Glutamatergic neuron (in vitro differentiated cells): ENCODE results near the gene TMOD4. TPM values are rescaled to one million over a fixed set of nuclear protein-coding genes. Genes with fewer than 3 reads are reported as not detected.
"Not testable (repeated sequence)": the region's sequence is repeated elsewhere in the genome, so short reads cannot be mapped to it uniquely, and the experiment has no call there.

Experiments
- DNase-seq: peaks from one replicate; pipeline ENCODE4 v3.0.0; 2022
- H3K27ac Mint-ChIP-seq: one replicate; pipeline ENCODE4 v1.8.0; 2020; ENCODE audit warnings: mild to moderate bottlenecking, mixed read lengths, inconsistent platforms; ENCODE audit not compliant: unreplicated experiment
- H3K27me3 Mint-ChIP-seq: one replicate; pipeline ENCODE4 v1.8.0; 2020; ENCODE audit warnings: mild to moderate bottlenecking, moderate library complexity, mixed read lengths, inconsistent platforms; ENCODE audit not compliant: unreplicated experiment
- H3K36me3 Mint-ChIP-seq: one replicate; pipeline ENCODE4 v1.8.0; 2020; ENCODE audit warnings: mild to moderate bottlenecking, mixed read lengths, inconsistent platforms; ENCODE audit not compliant: unreplicated experiment
- H3K4me1 Mint-ChIP-seq: one replicate; pipeline ENCODE4 v1.8.0; 2020; ENCODE audit warnings: mild to moderate bottlenecking, low read depth, mixed read lengths, inconsistent platforms; ENCODE audit not compliant: unreplicated experiment
- H3K4me3 Mint-ChIP-seq: one replicate; pipeline ENCODE4 v1.8.0; 2020; ENCODE audit warnings: mild to moderate bottlenecking, mixed read lengths, inconsistent platforms; ENCODE audit not compliant: unreplicated experiment
- H3K9me3 Mint-ChIP-seq: one replicate; pipeline ENCODE4 v1.8.0; 2020; ENCODE audit warnings: mild to moderate bottlenecking, moderate library complexity, mixed read lengths, inconsistent platforms; ENCODE audit not compliant: unreplicated experiment
- total RNA-seq: library from RNA; stranded (reverse); fragmentation: NEBNext Ultra II Directional; extraction: Animal tissue kit (Norgen Biotek cat#: 25700); gene quantifications from one replicate; pipeline ENCODE4 v1.2.1, GENCODE V29; 2021; ENCODE audit not compliant: unreplicated experiment
- TF ChIP-seq, protein P1 (sequence below): fragments of 200-600 bp; sonication (generic); IDR thresholded peaks from one replicate; pipeline ENCODE4 v1.5.0; 2021; ENCODE audit not compliant: partially characterized antibody, unreplicated experiment

The TMOD4 gene
- total RNA-seq, 1 donor from 2014 or later: 0.76 TPM

GRCh38 chr1:151189637-151190445 is 14.1 kb upstream of the TMOD4 start, which contains the start of gene VPS72:
TSS of gene VPS72 (minus strand) at chr1:151190197. CDS start at chr1:151190121, 76 bp downstream.
- H3K27ac Mint-ChIP-seq: peak within 1 kb of the TSS; percentile 100

GRCh38 chr1:151188667-151189066 is 12.9 kb upstream of the TMOD4 start:
- H3K27me3 Mint-ChIP-seq, H3K4me1 Mint-ChIP-seq, H3K9me3 Mint-ChIP-seq, DNase-seq, H3K36me3 Mint-ChIP-seq: not testable (repeated sequence)
- H3K4me3 Mint-ChIP-seq: peak overlapping the region; percentile 100
- H3K27ac Mint-ChIP-seq: peak overlapping the region; percentile 100

More at GRCh38 chr1:151189637-151190445, 14.1 kb upstream of the TMOD4 start, which contains the start of gene VPS72:
- H3K9me3 Mint-ChIP-seq: peaks cover 7% of the 10 kb centered on the region
- TF ChIP-seq, protein P1, sequence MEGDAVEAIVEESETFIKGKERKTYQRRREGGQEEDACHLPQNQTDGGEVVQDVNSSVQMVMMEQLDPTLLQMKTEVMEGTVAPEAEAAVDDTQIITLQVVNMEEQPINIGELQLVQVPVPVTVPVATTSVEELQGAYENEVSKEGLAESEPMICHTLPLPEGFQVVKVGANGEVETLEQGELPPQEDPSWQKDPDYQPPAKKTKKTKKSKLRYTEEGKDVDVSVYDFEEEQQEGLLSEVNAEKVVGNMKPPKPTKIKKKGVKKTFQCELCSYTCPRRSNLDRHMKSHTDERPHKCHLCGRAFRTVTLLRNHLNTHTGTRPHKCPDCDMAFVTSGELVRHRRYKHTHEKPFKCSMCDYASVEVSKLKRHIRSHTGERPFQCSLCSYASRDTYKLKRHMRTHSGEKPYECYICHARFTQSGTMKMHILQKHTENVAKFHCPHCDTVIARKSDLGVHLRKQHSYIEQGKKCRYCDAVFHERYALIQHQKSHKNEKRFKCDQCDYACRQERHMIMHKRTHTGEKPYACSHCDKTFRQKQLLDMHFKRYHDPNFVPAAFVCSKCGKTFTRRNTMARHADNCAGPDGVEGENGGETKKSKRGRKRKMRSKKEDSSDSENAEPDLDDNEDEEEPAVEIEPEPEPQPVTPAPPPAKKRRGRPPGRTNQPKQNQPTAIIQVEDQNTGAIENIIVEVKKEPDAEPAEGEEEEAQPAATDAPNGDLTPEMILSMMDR: no peak
- H3K27me3 Mint-ChIP-seq: peaks cover 6% of the 10 kb centered on the region
- DNase-seq: peak; percentile 87
- peak within 1 kb of the TSS; percentile 100 for H3K4me3 Mint-ChIP-seq
- H3K4me1 Mint-ChIP-seq: peaks cover 9% of the 10 kb centered on the region
- no peaks in the 10 kb centered on the region for H3K36me3 Mint-ChIP-seq

DNA sequence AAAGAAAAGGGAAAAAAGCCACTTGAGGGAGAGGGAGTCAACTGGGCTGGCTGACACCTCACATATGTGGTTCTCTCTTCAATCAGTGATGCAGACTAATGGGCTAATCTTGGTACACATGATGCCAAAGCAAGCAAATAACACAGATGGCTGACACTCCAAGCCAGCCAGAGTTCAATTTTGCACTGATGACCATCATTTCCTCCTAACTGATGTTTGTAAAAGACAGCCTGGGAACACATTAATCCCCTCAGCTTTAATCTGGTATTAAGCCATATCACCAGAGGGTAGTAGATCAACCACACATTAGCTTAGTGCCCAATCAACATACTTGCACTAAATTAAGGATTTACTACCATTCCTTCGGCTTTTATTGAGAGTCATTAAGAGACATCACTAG is 11.4 kb upstream of the TMOD4 start:
- H3K36me3 Mint-ChIP-seq: no peaks in the 10 kb centered on the region
- no peak overlapping the region for H3K27ac Mint-ChIP-seq
- H3K27me3 Mint-ChIP-seq: peaks cover 4% of the 10 kb centered on the region
- DNase-seq: no peak
- TF ChIP-seq, protein P1: no peak
- H3K4me1 Mint-ChIP-seq: peaks cover 9% of the 10 kb centered on the region
- H3K4me3 Mint-ChIP-seq: no peak overlapping the region
- H3K9me3 Mint-ChIP-seq: peaks cover 7% of the 10 kb centered on the region

- H3K27ac Mint-ChIP-seq: no peak overlapping the region
- peaks cover 6% of the 10 kb centered on the region for H3K36me3 Mint-ChIP-seq
- no peak for DNase-seq
- TF ChIP-seq, protein P1: no peak
- H3K4me1 Mint-ChIP-seq: peaks cover 9% of the 10 kb centered on the region
- no peak overlapping the region for H3K4me3 Mint-ChIP-seq
- H3K9me3 Mint-ChIP-seq: peaks cover 3% of the 10 kb centered on the region
- no peaks in the 10 kb centered on the region for H3K27me3 Mint-ChIP-seq
Measured at GRCh38 chr1:151184211-151184610, 8.4 kb upstream of the TMOD4 start.

- H3K4me3 Mint-ChIP-seq: no peak overlapping the region
- no peaks in the 10 kb centered on the region for H3K9me3 Mint-ChIP-seq
- no peaks in the 10 kb centered on the region for H3K27me3 Mint-ChIP-seq
- no peaks in the 10 kb centered on the region for H3K4me1 Mint-ChIP-seq
- no peak overlapping the region for H3K27ac Mint-ChIP-seq
- TF ChIP-seq, protein P1: no peak
- peaks cover 16% of the 10 kb centered on the region for H3K36me3 Mint-ChIP-seq
- no peak for DNase-seq
Measured at GRCh38 chr1:151176514-151177045, 799 bp upstream of the TMOD4 start.
